GM23338 (cell line): ENCODE measurements around the gene TENT4A. TPM values are rescaled to one million over a fixed set of nuclear protein-coding genes. Genes with fewer than 3 reads are reported as not detected.

Experiments used
- ATAC-seq: fragments of 200-7000 bp; cut with Tn5 transposase; 3 replicates; pipeline ENCODE4 v1.9.1; 2020
- DNase-seq: peaks from one replicate; pipeline ENCODE4 v3.0.0-alpha.2; 2015; ENCODE audit warnings: low spot score
- H2AFZ ChIP-seq: fragments of 200-600 bp; sonication (generic); 2 replicates; pipeline ENCODE4 v1.8.0; 2016; ENCODE audit warnings: antibody characterized with exemption, mild to moderate bottlenecking, moderate library complexity
- H3F3A ChIP-seq: fragments of 200-600 bp; sonication (generic); replicated peaks from 2 replicates; pipeline ENCODE4 v1.8.0; 2017; ENCODE audit warnings: antibody characterized with exemption, mixed run types, low read depth
- H3K27ac ChIP-seq: fragments of 200-600 bp; sonication (generic); 2 replicates; pipeline ENCODE4 v1.6.1; 2016; ENCODE audit warnings: low read depth
- H3K27me3 ChIP-seq: fragments of 200-600 bp; sonication (generic); 2 replicates; pipeline ENCODE4 v1.8.0; 2016; ENCODE audit warnings: mild to moderate bottlenecking, mixed run types, moderate library complexity; ENCODE audit not compliant: insufficient read depth
- H3K36me3 ChIP-seq: fragments of 200-600 bp; sonication (generic); 2 replicates; pipeline ENCODE4 v1.8.0; 2016; ENCODE audit warnings: mild to moderate bottlenecking; ENCODE audit not compliant: insufficient read depth
- H3K4me1 ChIP-seq: fragments of 200-600 bp; sonication (generic); 2 replicates; pipeline ENCODE4 v1.8.0; 2016; ENCODE audit warnings: mild to moderate bottlenecking, moderate library complexity; ENCODE audit not compliant: insufficient read depth
- H3K4me2 ChIP-seq: fragments of 200-600 bp; sonication (generic); 2 replicates; pipeline ENCODE4 v1.7.1; 2017; ENCODE audit warnings: mixed run types
- H3K4me3 ChIP-seq: fragments of 200-600 bp; sonication (generic); 2 replicates; pipeline ENCODE4 v1.6.1; 2016; ENCODE audit warnings: mixed run types
- H3K79me2 ChIP-seq: fragments of 200-600 bp; sonication (generic); replicated peaks from 2 replicates; pipeline ENCODE4 v1.8.0; 2017; ENCODE audit warnings: mild to moderate bottlenecking; ENCODE audit not compliant: insufficient read depth
- H3K9me2 ChIP-seq: fragments of 200-600 bp; sonication (generic); 2 replicates; pipeline ENCODE4 v1.8.0; 2017; ENCODE audit not compliant: insufficient read depth
- H4K20me1 ChIP-seq: fragments of 200-600 bp; sonication (generic); replicated peaks from 2 replicates; pipeline ENCODE4 v1.8.0; 2017; ENCODE audit warnings: mild to moderate bottlenecking; ENCODE audit not compliant: insufficient read depth
- H3K27ac Mint-ChIP-seq: 2 replicates; pipeline ENCODE4 v1.8.0; 2020; ENCODE audit warnings: inconsistent platforms, mild to moderate bottlenecking, moderate library complexity, mixed read lengths
- H3K27me3 Mint-ChIP-seq: 3 replicates; pipeline ENCODE4 v1.8.0; 2022; ENCODE audit warnings: low read depth, mild to moderate bottlenecking, moderate library complexity, mixed read lengths, inconsistent platforms; ENCODE audit not compliant: insufficient read depth, poor library complexity
- H3K36me3 Mint-ChIP-seq: 3 replicates; pipeline ENCODE4 v1.8.0; 2021; ENCODE audit warnings: low read depth, mild to moderate bottlenecking, inconsistent platforms, moderate library complexity, mixed read lengths
- H3K4me1 Mint-ChIP-seq: 3 replicates; pipeline ENCODE4 v1.8.0; 2020; ENCODE audit warnings: mild to moderate bottlenecking, inconsistent platforms, mixed read lengths
- H3K4me3 Mint-ChIP-seq: 3 replicates; pipeline ENCODE4 v1.8.0; 2021; ENCODE audit warnings: moderate library complexity, mild to moderate bottlenecking, inconsistent platforms, mixed read lengths
- H3K9me3 Mint-ChIP-seq: 3 replicates; pipeline ENCODE4 v1.8.0; 2020; ENCODE audit warnings: moderate library complexity, mild to moderate bottlenecking, inconsistent platforms, mixed read lengths
- CREB1 ChIP-seq: fragments of 250-450 bp; sonication (Bioruptor Pico); IDR thresholded peaks from 2 replicates; pipeline ENCODE4 v1.5.0; 2020; ENCODE audit warnings: low read depth, mild to moderate bottlenecking, moderate library complexity
- CTCF ChIP-seq, 2 experiments: fragments of 200-600 bp in 1 of 2; sonication (generic) in 1 of 2; conservative IDR thresholded peaks; 2 replicates each; pipeline versions ENCODE4 v1.5.1 to v1.6.1; 2016 to 2017; ENCODE audit warnings: antibody characterized with exemption in 2 of 2, low read depth in 2 of 2, mild to moderate bottlenecking in 2 of 2, moderate library complexity in 1 of 2
- ETS1 ChIP-seq: IDR thresholded peaks from 2 replicates; pipeline ENCODE4 v1.6.1; 2016; ENCODE audit warnings: antibody characterized with exemption
- EZH2 ChIP-seq: fragments of 200-600 bp; sonication (generic); IDR thresholded peaks from one replicate; pipeline ENCODE4 v1.8.0; 2017; ENCODE audit warnings: antibody characterized with exemption, mild to moderate bottlenecking, low read depth; ENCODE audit not compliant: unreplicated experiment
- POLR2AphosphoS5 ChIP-seq: IDR thresholded peaks from 2 replicates; pipeline ENCODE4 v1.6.1; 2016; ENCODE audit warnings: antibody characterized with exemption, low read depth
- ZNF114 ChIP-seq: fragments of 250-450 bp; sonication (Bioruptor Pico); IDR thresholded peaks from 2 replicates; pipeline ENCODE4 v1.5.0; 2020; ENCODE audit warnings: mild to moderate bottlenecking, moderate library complexity
- ZNF331 ChIP-seq: fragments of 250-450 bp; sonication (Bioruptor Pico); IDR thresholded peaks from 2 replicates; pipeline ENCODE4 v1.5.0; 2020; ENCODE audit warnings: low read depth, mild to moderate bottlenecking, moderate library complexity
- polyA plus RNA-seq: library from polyadenylated mRNA; unstranded; fragments of >200 nt; fragmentation: Nextera tagmentation; extraction: Ambion mirVana; gene quantifications from 2 replicates; pipeline ENCODE4 v1.2.1, GENCODE V29; 2016
- total RNA-seq: library from RNA; depleted of rRNA; stranded (reverse); fragments of >200 nt; shearing (Covaris generic); gene quantifications from 2 replicates; pipeline ENCODE4 v1.2.3, GENCODE V29; 2014
- TF ChIP-seq, protein P1 (sequence below): IDR thresholded peaks from one replicate; pipeline ENCODE4 v1.6.1; 2018; ENCODE audit warnings: antibody characterized with exemption; ENCODE audit not compliant: unreplicated experiment

TENT4A gene
- total and polyA plus RNA-seq, 2 experiments from 2014 or later = 5.3 to 24.0 TPM

- H2AFZ ChIP-seq = no peak overlapping the region
- no peak for DNase-seq
- H3K9me2 ChIP-seq = no peaks in the 10 kb centered on the region
- Mint-ChIP-seq H3K9me3 (no peaks in the 10 kb centered on the region), H3K27ac (0 out of 2 replicates have a peak overlapping the region, but pooled peaks have one; percentile 13), H3K4me3 (no peak overlapping the region), H3K4me1 (peaks cover 80% of the 10 kb centered on the region), H3K27me3 (peaks cover 2% of the 10 kb centered on the region), H3K36me3 (peaks cover 2% of the 10 kb centered on the region; the same call in 2 of the 3 replicates)
- peaks cover 71% of the 10 kb centered on the region for H4K20me1 ChIP-seq
- no peak overlapping the region for H3K4me2 ChIP-seq
- H3K4me1 ChIP-seq = peaks cover 45% of the 10 kb centered on the region; the same call in 1 of the 2 replicates
- H3K36me3 ChIP-seq = no peaks in the 10 kb centered on the region
- no peak overlapping the region for H3K4me3 ChIP-seq
- no peak overlapping the region for H3K27ac ChIP-seq
- peaks cover 100% of the 10 kb centered on the region for H3K79me2 ChIP-seq
- TF ChIP-seq CREB1 (CRISPR knock-in tag) (no peak), ETS1 (no peak), ZNF114 (CRISPR knock-in tag) (no peak)
- no peak for ATAC-seq
- no peaks in the 10 kb centered on the region for H3F3A ChIP-seq
- H3K27me3 ChIP-seq = no peaks in the 10 kb centered on the region
These were observed 10.6 kb downstream of the TENT4A start for GRCh38 chr5:6723816-6724300.

DNA sequence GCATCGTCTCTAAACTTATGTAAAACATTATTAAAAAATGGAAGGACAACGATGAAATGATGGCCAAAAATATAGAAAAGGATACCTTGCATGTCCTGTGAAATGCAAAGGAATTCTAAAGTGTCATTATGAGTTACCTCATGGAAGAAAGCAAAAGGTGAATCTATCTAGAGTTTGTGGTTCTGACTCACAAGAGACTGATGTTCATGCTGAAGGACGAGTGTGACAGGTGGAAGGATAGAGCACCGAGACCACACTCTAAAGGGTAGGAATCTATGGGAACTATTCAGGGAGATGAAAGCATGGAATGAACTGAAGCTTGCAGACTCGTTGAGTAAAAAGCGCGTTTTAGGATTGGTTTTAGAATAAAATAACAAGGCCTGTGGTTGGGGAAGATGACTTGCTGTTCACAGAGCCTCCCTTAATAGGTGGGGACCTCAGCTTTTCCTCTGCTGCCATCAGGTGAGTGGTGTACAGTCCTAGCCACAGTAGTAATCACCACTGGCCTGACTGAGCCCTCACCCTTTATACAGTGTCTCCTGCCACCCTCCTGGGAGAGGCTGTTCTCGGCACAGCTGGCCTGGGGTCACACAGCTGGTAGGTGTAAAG, 11.2 kb downstream of the TENT4A start:
- Histone ChIP-seq H4K20me1 (peaks cover 75% of the 10 kb centered on the region), H3K9me2 (no peaks in the 10 kb centered on the region), H3K4me1 (peaks cover 43% of the 10 kb centered on the region; the same call in 1 of the 2 replicates), H3K27ac (no peak overlapping the region), H3F3A (no peaks in the 10 kb centered on the region), H3K79me2 (peaks cover 100% of the 10 kb centered on the region), H2AFZ (no peak overlapping the region), H3K36me3 (no peaks in the 10 kb centered on the region), H3K4me2 (no peak overlapping the region), H3K4me3 (no peak overlapping the region), H3K27me3 (no peaks in the 10 kb centered on the region)
- no peak overlapping the region for H3K27ac Mint-ChIP-seq
- no peaks in the 10 kb centered on the region for H3K9me3 Mint-ChIP-seq
- ATAC-seq (no peak), DNase-seq (no peak)
- H3K36me3 Mint-ChIP-seq = peaks cover 2% of the 10 kb centered on the region; the same call in 2 of the 3 replicates
- H3K27me3 Mint-ChIP-seq = peaks cover 2% of the 10 kb centered on the region
- no peak overlapping the region for H3K4me3 Mint-ChIP-seq
- peaks cover 82% of the 10 kb centered on the region for H3K4me1 Mint-ChIP-seq
- TF ChIP-seq ZNF331 (CRISPR knock-in tag) = no peak
- no peak for TF ChIP-seq CTCF (conservative IDR thresholded peaks at IDR 0.05; ENCODE audit: low read depth in 2 of 2)
- TF ChIP-seq CREB1 (CRISPR knock-in tag) = no peak
- TF ChIP-seq POLR2AphosphoS5 = no peak
- TF ChIP-seq, protein P1, sequence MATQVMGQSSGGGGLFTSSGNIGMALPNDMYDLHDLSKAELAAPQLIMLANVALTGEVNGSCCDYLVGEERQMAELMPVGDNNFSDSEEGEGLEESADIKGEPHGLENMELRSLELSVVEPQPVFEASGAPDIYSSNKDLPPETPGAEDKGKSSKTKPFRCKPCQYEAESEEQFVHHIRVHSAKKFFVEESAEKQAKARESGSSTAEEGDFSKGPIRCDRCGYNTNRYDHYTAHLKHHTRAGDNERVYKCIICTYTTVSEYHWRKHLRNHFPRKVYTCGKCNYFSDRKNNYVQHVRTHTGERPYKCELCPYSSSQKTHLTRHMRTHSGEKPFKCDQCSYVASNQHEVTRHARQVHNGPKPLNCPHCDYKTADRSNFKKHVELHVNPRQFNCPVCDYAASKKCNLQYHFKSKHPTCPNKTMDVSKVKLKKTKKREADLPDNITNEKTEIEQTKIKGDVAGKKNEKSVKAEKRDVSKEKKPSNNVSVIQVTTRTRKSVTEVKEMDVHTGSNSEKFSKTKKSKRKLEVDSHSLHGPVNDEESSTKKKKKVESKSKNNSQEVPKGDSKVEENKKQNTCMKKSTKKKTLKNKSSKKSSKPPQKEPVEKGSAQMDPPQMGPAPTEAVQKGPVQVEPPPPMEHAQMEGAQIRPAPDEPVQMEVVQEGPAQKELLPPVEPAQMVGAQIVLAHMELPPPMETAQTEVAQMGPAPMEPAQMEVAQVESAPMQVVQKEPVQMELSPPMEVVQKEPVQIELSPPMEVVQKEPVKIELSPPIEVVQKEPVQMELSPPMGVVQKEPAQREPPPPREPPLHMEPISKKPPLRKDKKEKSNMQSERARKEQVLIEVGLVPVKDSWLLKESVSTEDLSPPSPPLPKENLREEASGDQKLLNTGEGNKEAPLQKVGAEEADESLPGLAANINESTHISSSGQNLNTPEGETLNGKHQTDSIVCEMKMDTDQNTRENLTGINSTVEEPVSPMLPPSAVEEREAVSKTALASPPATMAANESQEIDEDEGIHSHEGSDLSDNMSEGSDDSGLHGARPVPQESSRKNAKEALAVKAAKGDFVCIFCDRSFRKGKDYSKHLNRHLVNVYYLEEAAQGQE = no peak
- no peak for TF ChIP-seq EZH2
